SK-N-SH treated with all-trans-retinoic acid at 6 μM for 48 hours (cell line): ENCODE measurements around the gene GBP4.

Experiments used
- GLIS3 ChIP-seq: fragments of 250-450 bp; sonication (Bioruptor Pico); IDR thresholded peaks from 2 replicates; pipeline ENCODE4 v1.5.0; 2020; ENCODE audit warnings: mild to moderate bottlenecking, moderate library complexity
- TCF4 ChIP-seq: fragments of 250-450 bp; sonication (Bioruptor Pico); IDR thresholded peaks from 2 replicates; pipeline ENCODE4 v1.8.0; 2021; ENCODE audit warnings: mild to moderate bottlenecking, moderate library complexity, borderline replicate concordance
- ZC3H10 ChIP-seq: fragments of 250-450 bp; sonication (Bioruptor Pico); IDR thresholded peaks from 2 replicates; pipeline ENCODE4 v1.5.1; 2021; ENCODE audit warnings: mild to moderate bottlenecking, moderate library complexity
- ZFP30 ChIP-seq: fragments of 450-650 bp; formaldehyde crosslinking; IDR thresholded peaks from 2 replicates; pipeline ENCODE4 v1.5.0; 2022; ENCODE audit warnings: mild to moderate bottlenecking, moderate library complexity
- TF ChIP-seq, protein P1 (sequence below): fragments of 250-450 bp; sonication (Bioruptor Pico); IDR thresholded peaks from 2 replicates; pipeline ENCODE4 v1.5.1; 2020; ENCODE audit warnings: low read depth, mild to moderate bottlenecking, moderate library complexity
- TF ChIP-seq, protein P2 (sequence below): fragments of 250-450 bp; sonication (Bioruptor Pico); IDR thresholded peaks from 2 replicates; pipeline ENCODE4 v1.8.0; 2020; ENCODE audit warnings: mild to moderate bottlenecking, moderate library complexity, borderline replicate concordance

DNA sequence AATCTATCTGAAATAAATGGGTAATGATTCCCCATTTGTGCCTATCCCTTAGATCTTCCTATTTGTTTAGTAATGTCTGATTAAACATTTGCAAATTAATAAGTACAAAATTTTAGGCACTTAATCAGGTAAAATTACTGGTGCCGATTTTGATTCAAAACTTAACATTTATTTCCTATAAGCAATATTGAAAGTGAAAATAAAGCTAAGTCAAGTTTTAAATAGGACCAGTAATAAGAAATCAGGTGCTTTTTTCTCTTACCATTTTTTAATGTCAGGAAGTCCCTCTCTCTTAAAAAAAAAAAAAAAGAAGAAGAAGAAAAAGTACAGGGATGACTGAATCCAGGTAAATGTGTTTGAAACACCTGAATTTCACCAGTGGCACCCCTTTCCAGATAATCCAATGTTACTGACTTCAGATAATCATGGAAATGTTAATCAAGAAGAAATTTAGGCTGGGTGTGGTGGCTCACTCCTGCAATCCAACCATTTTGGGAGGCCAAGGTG is 836 bp upstream of the GBP4 start:
- TF ChIP-seq ZC3H10 (no peak), GLIS3 (no peak), TCF4 (CRISPR knock-in tag) (no peak), ZFP30 (CRISPR knock-in tag) (no peak)
- TF ChIP-seq, protein P1, sequence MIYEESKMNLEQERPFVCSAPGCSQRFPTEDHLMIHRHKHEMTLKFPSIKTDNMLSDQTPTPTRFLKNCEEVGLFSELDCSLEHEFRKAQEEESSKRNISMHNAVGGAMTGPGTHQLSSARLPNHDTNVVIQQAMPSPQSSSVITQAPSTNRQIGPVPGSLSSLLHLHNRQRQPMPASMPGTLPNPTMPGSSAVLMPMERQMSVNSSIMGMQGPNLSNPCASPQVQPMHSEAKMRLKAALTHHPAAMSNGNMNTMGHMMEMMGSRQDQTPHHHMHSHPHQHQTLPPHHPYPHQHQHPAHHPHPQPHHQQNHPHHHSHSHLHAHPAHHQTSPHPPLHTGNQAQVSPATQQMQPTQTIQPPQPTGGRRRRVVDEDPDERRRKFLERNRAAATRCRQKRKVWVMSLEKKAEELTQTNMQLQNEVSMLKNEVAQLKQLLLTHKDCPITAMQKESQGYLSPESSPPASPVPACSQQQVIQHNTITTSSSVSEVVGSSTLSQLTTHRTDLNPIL (CRISPR knock-in tag) = no peak
- TF ChIP-seq, protein P2, sequence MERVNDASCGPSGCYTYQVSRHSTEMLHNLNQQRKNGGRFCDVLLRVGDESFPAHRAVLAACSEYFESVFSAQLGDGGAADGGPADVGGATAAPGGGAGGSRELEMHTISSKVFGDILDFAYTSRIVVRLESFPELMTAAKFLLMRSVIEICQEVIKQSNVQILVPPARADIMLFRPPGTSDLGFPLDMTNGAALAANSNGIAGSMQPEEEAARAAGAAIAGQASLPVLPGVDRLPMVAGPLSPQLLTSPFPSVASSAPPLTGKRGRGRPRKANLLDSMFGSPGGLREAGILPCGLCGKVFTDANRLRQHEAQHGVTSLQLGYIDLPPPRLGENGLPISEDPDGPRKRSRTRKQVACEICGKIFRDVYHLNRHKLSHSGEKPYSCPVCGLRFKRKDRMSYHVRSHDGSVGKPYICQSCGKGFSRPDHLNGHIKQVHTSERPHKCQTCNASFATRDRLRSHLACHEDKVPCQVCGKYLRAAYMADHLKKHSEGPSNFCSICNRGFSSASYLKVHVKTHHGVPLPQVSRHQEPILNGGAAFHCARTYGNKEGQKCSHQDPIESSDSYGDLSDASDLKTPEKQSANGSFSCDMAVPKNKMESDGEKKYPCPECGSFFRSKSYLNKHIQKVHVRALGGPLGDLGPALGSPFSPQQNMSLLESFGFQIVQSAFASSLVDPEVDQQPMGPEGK (CRISPR knock-in tag) = no peak
